Ovary (tissue), 3 donors: ENCODE measurements around the gene DLX1.

Source experiments
- CTCF ChIP-seq, 3 donors: fragments of 450-650 bp in 2 of 3; fragments of 200-600 bp in 1 of 3; IDR thresholded peaks; one replicate each; pipeline versions ENCODE4 v1.5.1 to v1.8.0; 2016 to 2022; ENCODE audit warnings: antibody characterized with exemption in 3 of 3, mild to moderate bottlenecking in 1 of 3
- EP300 ChIP-seq: sonication (generic); formaldehyde crosslinking; IDR thresholded peaks from one replicate; pipeline ENCODE4 v1.6.1; 2017; ENCODE audit warnings: antibody characterized with exemption
- POLR2A ChIP-seq: fragments of 450-650 bp; IDR thresholded peaks from one replicate; pipeline ENCODE4 v1.6.1; 2017; ENCODE audit warnings: antibody characterized with exemption, mild to moderate bottlenecking, moderate library complexity
- donor health status: DM: no; HTN: no; CAD: no.

DNA sequence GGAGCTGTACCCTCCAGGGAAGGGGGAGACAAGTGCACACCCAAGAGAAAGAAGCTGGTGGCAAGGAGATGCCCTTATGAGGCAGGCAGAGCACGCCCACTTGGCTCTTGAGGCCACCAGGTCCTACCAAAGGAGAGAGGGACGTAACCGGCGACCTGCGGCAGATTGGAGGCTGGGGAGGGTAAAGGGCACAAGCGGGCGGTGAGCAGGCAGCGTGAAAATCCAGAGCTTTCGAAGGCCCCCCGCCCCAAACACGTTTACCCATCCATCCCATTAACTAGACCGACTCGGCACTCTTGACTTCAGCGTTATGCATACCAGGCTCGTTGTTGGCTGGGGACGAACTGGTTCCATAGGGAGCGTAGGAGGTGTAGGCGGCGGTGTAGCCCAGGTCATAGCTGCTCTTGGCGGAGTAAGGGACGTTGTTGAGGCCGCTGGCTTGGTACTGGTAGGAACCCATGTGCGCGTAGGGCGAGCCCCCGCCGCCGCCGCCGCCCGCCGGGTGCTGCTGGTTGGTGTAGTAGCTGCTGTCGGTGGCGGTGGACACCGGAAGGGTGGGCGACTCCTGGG lies 16.6 kb downstream of the DLX1 start:
- no peak for TF ChIP-seq POLR2A
- no peak for TF ChIP-seq CTCF (IDR thresholded peaks at IDR 0.05)
- TF ChIP-seq EP300: no peak
